Measurements from ENCODE around the gene GPX4.

GRCh38 chr19:1101337-1101698 lies 2.5 kb upstream of the GPX4 start:
- TF ChIP-seq CTCF (IDR thresholded peaks at IDR 0.05; ENCODE audit: extremely low read depth in 1 of 2, insufficient read depth in 1 of 2, low read depth in 1 of 2, low read length in 2 of 2) (no peak), EZH2 (IDR thresholded peaks at IDR 0.05; ENCODE audit: borderline replicate concordance, low read depth, low read length, severe bottlenecking) (no peak), MAX (IDR thresholded peaks at IDR 0.05; ENCODE audit: insufficient read depth, insufficient read length) (no peak), POLR2A (IDR thresholded peaks at IDR 0.05; ENCODE audit: low read depth, low read length) (no peak), POLR2AphosphoS5 (IDR thresholded peaks at IDR 0.05; ENCODE audit: insufficient read depth, low read depth, low read length) (no peak), MYC (IDR thresholded peaks at IDR 0.05; ENCODE audit: low read depth, low read length) (no peak), GATA2 (IDR thresholded peaks at IDR 0.05; ENCODE audit: insufficient read depth, insufficient read length, low read depth, low read length) (no peak)

All from endothelial cell of umbilical vein (primary cell).